HepG2 (cell line): Measurements from ENCODE around the gene MRPL14. TPM values are rescaled to one million over a fixed set of nuclear protein-coding genes. Genes with fewer than 3 reads are reported as not detected.

Source experiments
- CEBPZ ChIP-seq: IDR thresholded peaks from 2 replicates; pipeline ENCODE4 v1.6.1; 2012; ENCODE audit warnings: low read length, improper control_type of control experiment
- CSRNP2 ChIP-seq: sonication (generic); formaldehyde crosslinking; conservative IDR thresholded peaks from 2 replicates; pipeline ENCODE4 v1.8.0; 2022; ENCODE audit warnings: low read depth, missing genetic modification reagents
- NFE2L2 ChIP-seq: fragments of 150-350 bp; IDR thresholded peaks from 2 replicates; pipeline ENCODE4 v1.6.1; 2014; ENCODE audit warnings: low read length
- NONO ChIP-seq, 2 experiments: fragments of 450-650 bp in 1 of 2; sonication (generic) in 1 of 2; formaldehyde crosslinking in 1 of 2; IDR thresholded peaks in 1 of 2; conservative IDR thresholded peaks in 1 of 2; 2 replicates each; pipeline versions ENCODE4 v1.6.1 to v1.8.0; 2017 to 2022; ENCODE audit warnings: mild to moderate bottlenecking in 1 of 2, missing genetic modification reagents in 1 of 2, moderate library complexity in 1 of 2
- ZBTB10 ChIP-seq: sonication (generic); formaldehyde crosslinking; IDR thresholded peaks from 2 replicates; pipeline ENCODE4 v1.4.0; 2020; ENCODE audit warnings: missing genetic modification reagents, borderline replicate concordance
- ZFY ChIP-seq: sonication (generic); formaldehyde crosslinking; IDR thresholded peaks from 2 replicates; pipeline ENCODE4 v1.4.0; 2020; ENCODE audit warnings: missing genetic modification reagents
- ZNF317 ChIP-seq: sonication (generic); formaldehyde crosslinking; IDR thresholded peaks from 2 replicates; pipeline ENCODE4 v1.5.0; 2020; ENCODE audit warnings: mild to moderate bottlenecking, missing genetic modification reagents
- ZNF564 ChIP-seq: sonication (generic); formaldehyde crosslinking; IDR thresholded peaks from 2 replicates; pipeline ENCODE4 v1.8.1; 2023; ENCODE audit warnings: mild to moderate bottlenecking, missing genetic modification reagents
- polyA plus RNA-seq, 8 experiments: library from polyadenylated mRNA; depleted of rRNA in 3 of 8; stranded (reverse) in 7 of 8; unstranded in 1 of 8; fragments of >200 nt; fragmentation: Illumina TruSeq in 4 of 8; extraction: Trizol in 4 of 8; gene quantifications; 2 replicates each; pipeline versions ENCODE4 v1.2.1 to v1.2.3, GENCODE V29; 2011 to 2016; ENCODE audit warnings: low read depth in 4 of 8, missing spikeins in 1 of 8, mixed read lengths in 1 of 8; ENCODE audit not compliant: insufficient read depth in 1 of 8
- total RNA-seq, 5 experiments: library from RNA; depleted of rRNA; stranded (reverse); fragments of >200 nt; fragmentation: Illumina TruSeq; extraction: Trizol; gene quantifications; 2 replicates each; pipeline ENCODE4 v1.2.3, GENCODE V29; 2016; ENCODE audit warnings: low read depth in 1 of 5
- TF ChIP-seq, protein P1 (sequence below): sonication (generic); formaldehyde crosslinking; IDR thresholded peaks from 2 replicates; pipeline ENCODE4 v1.4.0; 2020; ENCODE audit warnings: mild to moderate bottlenecking, missing genetic modification reagents
- TF ChIP-seq, protein P2 (sequence below): sonication (generic); formaldehyde crosslinking; IDR thresholded peaks from 2 replicates; pipeline ENCODE4 v1.5.0; 2020; ENCODE audit warnings: mild to moderate bottlenecking, missing genetic modification reagents, borderline replicate concordance

The MRPL14 gene
- total and polyA plus RNA-seq, 2 of the 13 experiments (the other 11 are each of a cell fraction or from before 2014, with no cell fraction given) = 157 to 178 TPM

DNA sequence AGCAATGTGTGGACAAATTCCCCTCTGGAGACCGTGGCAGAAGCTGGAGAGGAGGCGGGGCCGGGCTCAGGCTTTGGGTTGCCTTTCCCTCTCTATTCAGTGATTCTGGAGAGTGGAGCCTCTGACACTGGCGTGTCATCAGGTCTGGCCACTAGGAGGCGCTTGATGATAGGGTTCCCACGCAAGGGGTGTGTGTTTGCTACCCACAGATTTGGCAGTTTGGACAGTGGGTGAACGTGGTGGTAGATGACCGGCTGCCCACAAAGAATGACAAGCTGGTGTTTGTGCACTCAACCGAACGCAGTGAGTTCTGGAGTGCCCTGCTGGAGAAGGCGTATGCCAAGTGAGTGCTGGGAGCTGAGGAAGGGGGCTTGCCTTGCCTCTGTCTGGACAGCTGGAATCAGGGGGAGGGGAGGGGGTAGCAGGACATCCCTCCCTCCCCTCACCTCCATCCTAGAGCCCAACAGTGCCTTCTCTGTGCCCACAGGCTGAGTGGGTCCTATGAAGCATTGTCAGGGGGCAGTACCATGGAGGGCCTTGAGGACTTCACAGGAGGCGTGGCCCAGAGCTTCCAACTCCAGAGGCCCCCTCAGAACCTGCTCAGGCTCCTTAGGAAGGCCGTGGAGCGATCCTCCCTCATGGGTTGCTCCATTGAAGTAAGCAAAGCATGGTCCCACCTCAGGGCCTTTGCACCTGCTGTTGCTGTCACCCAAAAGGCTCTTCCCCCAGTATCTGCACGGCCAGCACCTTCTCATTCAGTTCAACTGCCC is 45.7 kb upstream of the MRPL14 start (continued):
- TF ChIP-seq ZNF564 (CRISPR knock-in tag) (no peak), ZNF317 (CRISPR knock-in tag) (no peak), CSRNP2 (CRISPR knock-in tag) (no peak), ZBTB10 (CRISPR knock-in tag) (no peak), NONO (IDR thresholded peaks at IDR 0.05) (no peak), NONO (CRISPR knock-in tag; conservative IDR thresholded peaks at IDR 0.05) (0 out of 2 replicates have a peak, but pooled peaks have one; percentile 41), ZFY (CRISPR knock-in tag) (peak; percentile 42; the same call in 1 of the 2 replicates), CEBPZ (no peak), NFE2L2 (no peak)
- TF ChIP-seq, protein P1, sequence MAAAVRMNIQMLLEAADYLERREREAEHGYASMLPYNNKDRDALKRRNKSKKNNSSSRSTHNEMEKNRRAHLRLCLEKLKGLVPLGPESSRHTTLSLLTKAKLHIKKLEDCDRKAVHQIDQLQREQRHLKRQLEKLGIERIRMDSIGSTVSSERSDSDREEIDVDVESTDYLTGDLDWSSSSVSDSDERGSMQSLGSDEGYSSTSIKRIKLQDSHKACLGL (CRISPR knock-in tag) = no peak
- TF ChIP-seq, protein P2, sequence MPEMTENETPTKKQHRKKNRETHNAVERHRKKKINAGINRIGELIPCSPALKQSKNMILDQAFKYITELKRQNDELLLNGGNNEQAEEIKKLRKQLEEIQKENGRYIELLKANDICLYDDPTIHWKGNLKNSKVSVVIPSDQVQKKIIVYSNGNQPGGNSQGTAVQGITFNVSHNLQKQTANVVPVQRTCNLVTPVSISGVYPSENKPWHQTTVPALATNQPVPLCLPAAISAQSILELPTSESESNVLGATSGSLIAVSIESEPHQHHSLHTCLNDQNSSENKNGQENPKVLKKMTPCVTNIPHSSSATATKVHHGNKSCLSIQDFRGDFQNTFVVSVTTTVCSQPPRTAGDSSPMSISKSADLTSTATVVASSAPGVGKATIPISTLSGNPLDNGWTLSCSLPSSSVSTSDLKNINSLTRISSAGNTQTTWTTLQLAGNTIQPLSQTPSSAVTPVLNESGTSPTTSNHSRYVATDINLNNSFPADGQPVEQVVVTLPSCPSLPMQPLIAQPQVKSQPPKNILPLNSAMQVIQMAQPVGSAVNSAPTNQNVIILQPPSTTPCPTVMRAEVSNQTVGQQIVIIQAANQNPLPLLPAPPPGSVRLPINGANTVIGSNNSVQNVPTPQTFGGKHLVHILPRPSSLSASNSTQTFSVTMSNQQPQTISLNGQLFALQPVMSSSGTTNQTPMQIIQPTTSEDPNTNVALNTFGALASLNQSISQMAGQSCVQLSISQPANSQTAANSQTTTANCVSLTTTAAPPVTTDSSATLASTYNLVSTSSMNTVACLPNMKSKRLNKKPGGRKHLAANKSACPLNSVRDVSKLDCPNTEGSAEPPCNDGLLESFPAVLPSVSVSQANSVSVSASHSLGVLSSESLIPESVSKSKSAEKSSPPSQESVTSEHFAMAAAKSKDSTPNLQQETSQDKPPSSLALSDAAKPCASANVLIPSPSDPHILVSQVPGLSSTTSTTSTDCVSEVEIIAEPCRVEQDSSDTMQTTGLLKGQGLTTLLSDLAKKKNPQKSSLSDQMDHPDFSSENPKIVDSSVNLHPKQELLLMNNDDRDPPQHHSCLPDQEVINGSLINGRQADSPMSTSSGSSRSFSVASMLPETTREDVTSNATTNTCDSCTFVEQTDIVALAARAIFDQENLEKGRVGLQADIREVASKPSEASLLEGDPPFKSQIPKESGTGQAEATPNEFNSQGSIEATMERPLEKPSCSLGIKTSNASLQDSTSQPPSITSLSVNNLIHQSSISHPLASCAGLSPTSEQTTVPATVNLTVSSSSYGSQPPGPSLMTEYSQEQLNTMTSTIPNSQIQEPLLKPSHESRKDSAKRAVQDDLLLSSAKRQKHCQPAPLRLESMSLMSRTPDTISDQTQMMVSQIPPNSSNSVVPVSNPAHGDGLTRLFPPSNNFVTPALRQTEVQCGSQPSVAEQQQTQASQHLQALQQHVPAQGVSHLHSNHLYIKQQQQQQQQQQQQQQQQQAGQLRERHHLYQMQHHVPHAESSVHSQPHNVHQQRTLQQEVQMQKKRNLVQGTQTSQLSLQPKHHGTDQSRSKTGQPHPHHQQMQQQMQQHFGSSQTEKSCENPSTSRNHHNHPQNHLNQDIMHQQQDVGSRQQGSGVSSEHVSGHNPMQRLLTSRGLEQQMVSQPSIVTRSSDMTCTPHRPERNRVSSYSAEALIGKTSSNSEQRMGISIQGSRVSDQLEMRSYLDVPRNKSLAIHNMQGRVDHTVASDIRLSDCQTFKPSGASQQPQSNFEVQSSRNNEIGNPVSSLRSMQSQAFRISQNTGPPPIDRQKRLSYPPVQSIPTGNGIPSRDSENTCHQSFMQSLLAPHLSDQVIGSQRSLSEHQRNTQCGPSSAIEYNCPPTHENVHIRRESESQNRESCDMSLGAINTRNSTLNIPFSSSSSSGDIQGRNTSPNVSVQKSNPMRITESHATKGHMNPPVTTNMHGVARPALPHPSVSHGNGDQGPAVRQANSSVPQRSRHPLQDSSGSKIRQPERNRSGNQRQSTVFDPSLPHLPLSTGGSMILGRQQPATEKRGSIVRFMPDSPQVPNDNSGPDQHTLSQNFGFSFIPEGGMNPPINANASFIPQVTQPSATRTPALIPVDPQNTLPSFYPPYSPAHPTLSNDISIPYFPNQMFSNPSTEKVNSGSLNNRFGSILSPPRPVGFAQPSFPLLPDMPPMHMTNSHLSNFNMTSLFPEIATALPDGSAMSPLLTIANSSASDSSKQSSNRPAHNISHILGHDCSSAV = no peak
